HK-2 (cell line): ENCODE data around the gene PKP3.

Source experiments
- DNase-seq: peaks from one replicate; pipeline ENCODE4 v3.0.0-alpha.2; 2018; ENCODE audit not compliant: unreplicated experiment

The PKP3 gene

DNA sequence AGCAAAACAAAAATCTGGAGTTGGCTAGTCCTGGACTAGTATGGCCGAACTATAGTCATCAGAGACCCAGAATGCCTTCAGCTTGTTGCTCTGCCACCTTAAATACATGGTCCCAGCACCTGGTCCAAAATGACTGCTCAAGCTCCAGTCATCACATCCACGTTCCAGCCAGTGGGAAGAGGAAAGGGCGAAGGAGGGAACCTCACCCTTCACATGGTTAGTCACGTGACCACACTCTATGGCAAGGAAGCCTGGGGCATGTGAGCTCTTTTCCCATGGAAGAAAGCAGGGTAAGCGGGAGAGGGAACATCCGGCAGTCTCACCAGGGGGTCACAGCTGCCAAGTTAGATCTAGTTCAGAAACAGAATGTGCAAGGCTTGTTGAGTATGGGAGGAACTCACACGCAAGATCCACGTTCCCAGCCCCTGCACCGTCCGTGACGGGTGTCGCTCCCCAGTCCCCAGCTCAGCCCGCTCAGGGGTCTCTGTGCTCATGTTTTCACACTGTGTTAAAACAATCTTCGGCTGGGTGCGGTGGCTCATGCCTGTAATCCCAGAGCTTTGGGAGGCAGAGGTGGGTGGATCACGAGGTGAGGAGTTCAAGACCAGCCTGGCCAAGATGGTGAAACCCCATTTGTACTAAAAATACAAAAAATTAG is 49.7 kb downstream of the PKP3 start:
- no peak for DNase-seq

DNA sequence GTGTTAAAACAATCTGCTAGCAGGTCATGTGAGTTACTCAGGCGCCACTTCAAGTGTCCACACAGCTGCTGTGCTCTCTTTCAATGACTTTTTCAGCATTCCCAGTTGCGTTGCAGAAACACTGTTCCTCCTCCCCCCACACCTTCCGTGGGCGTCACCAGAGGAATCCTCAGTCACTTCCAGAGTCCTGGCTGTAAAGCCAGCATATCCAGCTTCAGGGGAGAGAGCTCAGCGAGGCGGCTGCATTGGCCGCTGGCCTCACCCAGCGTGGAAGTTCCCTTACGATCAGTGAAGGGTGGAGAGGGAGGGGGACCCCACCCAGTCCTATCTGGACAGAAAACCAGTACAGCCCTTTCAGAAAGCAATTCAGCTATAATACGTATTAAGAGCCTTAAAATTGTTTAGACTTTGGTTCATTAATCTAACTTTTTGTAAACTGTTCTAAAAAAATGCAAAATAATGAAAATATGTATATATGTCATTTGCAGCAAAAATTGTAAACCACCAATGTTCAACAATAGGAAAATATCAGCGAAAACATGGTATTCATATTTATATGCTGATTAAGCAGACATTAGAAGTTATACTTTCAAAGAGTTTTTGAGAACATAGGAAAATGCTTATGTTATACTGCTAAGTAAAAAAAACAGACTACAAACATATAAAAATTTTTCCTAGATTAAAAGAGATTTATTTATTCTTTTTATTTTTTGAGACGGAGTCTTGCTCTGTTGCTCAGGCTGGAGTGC is 50.6 kb downstream of the PKP3 start:
- no peak for DNase-seq

DNA sequence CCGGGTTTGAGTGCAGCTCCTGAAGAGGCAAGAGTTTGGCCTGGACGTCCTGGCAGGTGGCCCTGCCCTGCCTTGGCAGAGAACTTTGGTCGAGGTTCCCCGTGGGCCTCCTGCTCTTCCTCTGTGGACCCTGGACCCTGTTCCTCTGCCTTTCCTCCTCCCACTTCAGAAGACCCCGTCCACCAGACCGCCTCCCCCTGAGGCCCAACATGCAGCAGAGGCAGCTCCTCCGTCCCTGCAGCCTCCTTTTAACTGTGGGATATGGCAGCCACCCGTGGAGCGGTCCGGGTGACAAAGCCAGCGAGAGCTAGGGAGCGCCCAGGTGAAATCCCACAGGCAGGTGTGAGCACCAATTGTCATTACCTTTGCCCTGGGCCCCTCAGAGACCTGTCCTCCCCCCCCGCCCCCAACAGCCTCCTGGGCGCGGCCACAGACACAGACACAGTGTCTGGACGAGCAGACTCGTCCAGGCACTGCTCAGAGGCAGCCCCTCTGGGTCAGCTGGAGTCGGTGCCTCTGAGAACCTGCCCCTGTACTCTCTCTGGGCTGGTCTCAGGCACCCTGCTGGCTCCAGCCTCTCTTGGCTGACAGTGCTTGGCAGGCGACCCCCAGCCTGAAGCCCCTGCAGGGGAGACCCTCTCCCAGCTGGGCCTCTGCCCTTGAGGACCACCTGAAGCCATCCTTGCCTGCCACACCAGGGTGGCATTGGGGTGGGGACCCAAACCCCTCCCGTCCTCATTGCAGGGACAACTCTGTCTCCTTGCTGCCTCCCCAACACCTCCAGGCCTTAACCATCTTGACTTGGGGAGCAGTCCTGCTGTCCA is 52.0 kb downstream of the PKP3 start:
- DNase-seq, result no peak

DNA sequence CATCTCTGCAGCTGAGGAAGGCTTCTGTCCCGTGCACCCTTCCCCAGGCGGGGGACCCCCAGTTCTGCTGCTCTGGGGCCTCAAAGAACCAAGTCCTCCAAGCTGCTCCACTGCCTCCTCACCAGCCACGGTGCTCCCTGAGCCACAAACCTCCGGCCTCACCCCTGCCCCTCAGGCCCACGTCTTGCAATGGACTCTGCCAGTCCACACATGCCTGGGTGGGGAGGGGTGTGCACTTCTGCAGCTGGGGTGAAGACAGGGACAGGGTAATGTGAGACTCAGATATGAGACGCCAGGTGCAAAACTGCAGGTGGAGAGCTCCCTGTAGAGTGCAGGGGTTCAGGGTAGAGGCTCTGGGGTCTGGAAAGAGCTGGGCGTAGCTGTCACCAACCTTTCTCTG is 52.9 kb downstream of the PKP3 start:
- no peak for DNase-seq

DNA sequence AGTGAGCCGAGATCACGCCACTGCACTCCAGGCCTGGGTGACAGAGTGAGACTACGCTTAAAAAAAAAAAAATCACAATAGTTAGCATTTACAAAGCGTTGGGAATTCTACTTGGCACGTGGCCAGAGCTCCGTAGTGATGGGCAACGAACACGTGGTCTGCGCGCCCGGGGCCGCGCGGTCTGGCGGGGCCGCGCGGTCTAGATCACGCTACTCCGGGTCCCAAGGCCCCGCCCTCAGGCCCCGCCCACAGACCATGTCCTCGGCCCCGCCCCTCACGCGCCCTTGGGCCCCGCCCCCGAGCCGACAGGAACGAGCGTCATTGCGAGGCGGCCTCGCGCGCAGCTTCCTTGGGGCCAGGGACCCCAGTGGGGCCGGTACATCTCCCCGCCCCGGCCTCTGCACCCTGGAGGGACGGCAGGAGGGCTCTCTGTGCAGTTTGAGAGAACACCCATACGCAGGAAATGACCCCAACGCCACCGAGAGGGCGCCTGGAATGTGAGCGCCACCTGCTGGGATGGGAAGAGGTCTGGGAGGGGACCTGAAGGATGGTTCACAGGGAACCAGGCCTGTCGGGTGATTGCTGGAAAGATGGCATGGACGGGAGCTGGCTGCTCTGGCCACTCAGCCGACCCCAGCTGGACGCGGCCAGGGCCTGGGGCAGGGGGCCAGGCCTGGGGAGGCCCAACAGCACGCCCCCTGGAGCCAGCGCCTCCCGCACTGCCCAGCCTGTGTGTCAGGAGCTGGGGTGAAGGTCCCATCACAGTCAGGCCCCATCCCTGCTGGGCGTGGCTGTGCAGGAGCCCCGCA is 54.1 kb downstream of the PKP3 start:
- DNase-seq, result peak; percentile 90

DNA sequence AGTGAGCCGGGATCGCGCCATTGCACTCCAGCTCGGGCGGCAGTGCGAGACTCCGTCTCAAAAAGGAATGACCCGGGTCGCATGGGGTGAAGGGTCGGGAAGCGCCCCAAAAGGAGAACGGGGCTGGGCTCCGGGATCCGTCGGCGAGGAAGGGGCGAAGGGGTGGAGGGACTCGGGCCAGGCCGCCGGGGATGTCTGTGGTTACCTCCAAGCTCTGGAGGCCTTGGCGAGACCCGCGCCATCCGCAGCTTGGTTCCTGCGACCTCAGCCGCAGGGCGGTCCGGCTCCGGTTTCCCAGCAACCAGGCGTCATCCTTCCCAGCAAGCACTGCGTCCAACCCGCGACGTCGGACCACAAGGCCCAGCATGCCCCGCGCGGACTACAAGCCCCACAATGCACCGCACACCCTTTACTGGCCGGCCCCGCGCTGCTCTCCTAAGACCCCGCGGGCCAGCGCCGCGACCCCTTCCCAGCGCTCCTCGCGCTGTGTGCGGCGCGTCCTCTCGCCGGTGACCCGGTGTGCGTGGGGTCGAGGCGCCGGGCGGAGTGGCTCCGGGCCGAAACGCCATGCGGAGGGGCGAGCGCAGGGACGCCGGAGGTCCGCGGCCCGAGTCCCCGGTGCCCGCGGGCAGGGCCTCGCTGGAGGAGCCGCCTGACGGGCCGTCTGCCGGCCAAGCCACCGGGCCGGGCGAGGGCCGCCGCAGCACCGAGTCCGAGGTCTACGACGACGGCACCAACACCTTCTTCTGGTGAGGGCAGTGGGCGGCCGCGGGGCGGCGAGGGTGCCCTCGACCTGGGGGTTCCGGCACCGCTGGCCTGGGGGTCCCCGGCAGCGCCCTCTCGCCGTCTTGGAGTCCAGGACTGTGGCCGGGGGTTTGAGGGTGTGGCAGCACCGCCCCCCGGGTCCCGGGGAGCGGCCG is 56.1 kb downstream of the PKP3 start, which contains the start of gene PTDSS2:
PTDSS2 (plus strand) TSS at position 391 of the 920 bp plus-strand sequence; CDS start at position 568, 177 bp downstream.
- DNase-seq, result peak; percentile 88

DNA sequence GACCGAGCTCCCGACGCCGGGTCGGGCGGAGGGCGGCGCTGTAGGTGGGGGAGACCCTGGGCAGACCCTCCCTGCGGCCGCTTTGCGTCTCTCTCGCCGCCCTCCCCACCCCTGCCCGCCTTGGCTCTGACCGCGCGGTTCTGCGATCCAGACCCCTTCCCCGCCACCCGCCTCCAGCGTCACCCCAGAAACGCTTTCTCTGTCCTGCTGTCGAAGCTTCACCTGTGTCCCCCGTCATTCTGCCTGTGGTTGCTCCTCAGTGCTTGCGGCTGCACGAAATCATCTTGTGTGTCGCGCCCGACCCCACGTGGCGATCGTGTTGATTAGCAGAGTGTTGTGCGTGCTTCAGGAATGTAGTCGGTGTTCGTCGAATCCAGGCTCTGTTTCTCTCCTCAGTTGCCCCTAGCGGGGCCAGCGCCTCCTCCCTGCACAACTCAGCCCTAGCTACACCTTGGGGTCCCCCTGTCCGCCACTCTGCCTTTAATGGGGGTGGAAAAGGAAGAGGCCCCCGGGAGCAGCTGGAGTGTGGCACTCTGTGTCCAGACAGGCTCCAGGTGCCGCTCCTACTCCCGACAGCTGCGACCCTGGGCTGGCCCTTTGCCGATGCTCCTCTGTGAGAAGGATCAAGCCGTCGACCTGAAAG is 56.9 kb downstream of the PKP3 start:
- peak; percentile 63 for DNase-seq

DNA sequence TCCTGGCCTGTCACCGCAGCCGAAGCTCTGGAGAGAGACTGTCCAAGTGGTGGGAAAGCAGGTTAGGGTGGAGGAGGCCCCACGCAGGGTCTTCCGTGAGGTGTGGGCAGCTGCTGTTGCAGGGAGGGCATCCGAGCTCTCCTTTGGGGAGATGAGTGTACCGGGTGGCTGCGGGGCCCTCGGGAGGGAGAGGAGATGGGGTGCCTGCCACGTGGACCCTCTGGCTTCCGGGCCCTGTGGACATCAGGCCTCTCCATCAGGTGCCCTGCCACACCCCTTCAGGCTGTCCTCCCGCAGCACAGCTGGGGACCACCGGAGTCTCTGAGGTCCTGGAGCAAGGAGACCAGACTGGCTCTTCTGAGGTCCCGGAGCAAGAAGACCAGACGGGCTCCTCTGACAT is 57.7 kb downstream of the PKP3 start:
- no peak for DNase-seq

DNA sequence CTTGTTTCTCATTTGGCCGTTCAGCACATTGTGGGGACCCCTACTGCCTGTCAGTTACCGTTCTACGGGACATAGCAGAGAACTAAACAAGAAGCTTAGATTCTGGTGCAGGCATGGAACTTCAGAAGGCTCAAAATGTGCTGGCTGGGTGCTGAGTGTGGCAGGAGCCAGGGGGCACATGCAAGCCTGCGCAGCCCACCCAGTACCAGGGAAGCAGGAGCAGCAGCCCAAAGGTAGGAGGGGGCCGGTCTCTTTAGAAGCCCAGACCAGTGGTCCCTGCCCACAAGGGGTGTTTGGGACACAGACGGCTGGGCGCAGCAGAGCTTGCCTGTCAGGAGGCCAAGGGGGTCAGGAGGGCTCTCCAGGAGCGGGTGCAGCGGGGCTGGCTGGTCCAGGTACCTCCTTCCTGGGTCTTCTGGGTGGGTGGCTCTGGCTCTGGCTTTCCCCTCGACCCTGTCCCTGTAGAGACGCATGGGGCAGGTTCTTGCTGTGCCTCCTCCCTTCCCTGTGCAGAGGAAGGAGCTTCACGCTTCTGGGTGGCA is 58.3 kb downstream of the PKP3 start:
- no peak for DNase-seq

DNA sequence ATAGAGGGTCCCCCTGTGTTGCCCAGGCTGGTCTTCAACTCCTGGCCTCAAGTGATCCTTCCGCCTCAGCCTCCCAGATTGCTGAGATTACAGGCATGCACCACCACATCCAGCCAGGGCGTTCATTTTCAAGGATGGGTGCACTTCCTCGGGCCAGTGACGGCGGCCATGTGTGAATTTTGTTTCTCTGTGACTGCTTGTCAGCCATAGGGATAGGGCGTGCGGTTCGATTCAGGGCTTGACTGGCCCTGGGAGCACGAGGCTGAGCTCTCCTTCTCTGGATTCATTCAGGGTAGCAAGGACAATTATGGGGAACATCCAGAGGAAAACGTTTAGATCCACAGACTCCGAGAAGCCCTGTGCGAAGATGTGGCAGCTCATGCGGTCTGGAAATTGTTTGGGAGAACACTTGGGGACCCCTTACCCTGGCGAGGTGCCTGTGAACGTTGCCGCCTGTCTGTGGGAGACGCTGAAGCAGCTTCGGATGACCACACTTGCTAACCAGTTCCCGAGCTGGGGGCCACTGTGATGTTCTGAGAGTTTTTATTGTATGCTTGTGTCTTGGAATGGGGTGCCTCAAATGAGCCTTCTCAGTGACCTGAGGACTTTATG is 59.0 kb downstream of the PKP3 start:
- DNase-seq, result no peak

DNA sequence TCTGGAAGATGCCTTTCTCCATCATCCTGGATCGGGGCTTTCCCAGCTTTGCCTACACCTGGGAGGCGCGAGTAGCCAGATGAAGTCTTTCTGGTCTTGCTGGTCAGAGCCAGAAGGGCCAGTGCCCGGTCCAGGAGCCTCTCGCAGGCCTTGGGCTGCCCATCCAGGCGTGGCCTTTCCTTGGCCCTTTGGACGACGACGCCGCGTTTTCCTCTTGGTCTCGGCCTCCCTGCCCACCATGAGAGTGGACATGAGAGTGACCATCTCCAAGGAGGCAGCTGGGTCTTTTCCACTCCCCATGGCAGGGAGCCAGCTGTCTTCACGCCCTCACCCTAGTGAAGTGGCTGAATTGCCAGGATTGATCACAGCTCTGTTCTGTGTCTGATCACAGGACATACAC is 59.6 kb downstream of the PKP3 start:
- DNase-seq, result no peak

DNA sequence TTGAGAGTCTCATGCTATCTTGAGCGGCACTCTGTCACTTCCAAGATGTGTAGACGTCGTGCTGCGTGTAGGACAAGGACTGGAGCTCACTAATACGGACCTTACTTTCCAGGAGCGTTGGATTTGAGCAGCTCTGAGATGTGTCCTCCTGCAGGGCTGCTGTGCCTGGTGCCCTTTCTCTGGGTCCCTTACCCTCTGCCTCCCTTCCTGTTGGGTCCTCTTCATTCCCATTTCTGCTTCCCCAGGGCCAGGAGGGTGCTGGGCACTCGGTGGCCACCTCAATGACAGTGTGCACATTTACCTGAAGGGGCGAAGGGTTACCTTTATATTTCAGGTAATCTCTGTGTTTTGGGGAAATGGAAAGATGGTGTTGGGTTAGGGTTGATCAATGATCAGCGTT is 60.0 kb downstream of the PKP3 start:
- no peak for DNase-seq
